ENCODE data around the gene WDR36. TPM values are rescaled to one million over a fixed set of nuclear protein-coding genes. Genes with fewer than 3 reads are reported as not detected.

Gene WDR36
- total and polyA plus RNA-seq, 5 donors, result 4.5 to 14.8 (median 13.5) TPM

DNA sequence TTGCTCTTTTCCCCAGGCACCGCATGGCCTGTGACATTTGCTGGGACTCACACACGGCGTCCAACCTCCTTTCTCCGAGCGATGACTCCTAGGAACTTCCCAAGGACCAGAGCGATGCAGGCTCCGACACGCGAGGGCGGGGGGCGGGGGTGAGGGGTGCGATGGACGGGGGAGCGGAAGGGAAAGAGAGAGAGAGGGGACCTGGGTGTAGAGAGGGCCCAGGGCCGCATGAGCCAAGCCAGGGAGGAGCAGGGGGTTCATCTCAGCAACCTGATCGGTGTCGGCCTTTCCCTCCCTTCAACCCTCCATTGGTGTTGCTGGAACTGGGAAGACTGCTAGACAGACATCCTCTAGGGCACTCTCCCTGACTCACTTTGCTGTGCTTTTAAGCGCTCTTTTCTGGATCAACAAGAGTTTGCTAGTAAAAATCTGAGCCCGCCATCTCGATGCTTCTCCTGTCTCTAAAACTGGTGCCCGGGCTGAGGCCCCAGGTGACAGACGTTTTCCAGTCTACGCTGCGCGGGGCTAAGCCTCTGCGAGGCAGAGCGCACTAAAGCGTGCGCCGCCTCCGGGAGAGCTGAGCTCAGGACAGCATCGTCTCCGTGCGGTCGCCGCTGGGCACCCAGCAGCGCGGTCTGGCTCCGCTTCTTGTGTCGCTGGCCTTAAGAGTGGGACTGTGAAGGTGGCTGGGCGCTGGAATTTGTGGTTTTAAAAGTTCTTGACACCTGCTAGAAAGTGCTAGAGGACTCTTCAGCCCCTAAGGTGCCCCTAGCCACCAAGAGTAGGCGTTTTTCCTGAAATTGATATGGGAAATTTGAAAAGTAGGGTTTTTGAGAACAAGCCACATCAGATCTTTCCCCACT is 21.6 kb upstream of the WDR36 start:
- DNase-seq, result peak; percentile 15 to 58 (median 40)
- Histone ChIP-seq H3K4me3 (ENCODE audit: low read length) (peak overlapping the region; percentile 8), H3K27ac (ENCODE audit: low read length) (no peak overlapping the region), H3K4me1 (ENCODE audit: control insufficient read depth, insufficient read depth, low read length) (no peaks in the 10 kb centered on the region), H3K9me3 (ENCODE audit: control insufficient read depth, low read length) (no peaks in the 10 kb centered on the region), H3K27me3 (ENCODE audit: control insufficient read depth, insufficient read depth) (no peaks in the 10 kb centered on the region)
- ATAC-seq, result peak; percentile 66 to 67
- intact Hi-C loops (cut with DNase I), result no loop called here
- WGBS, result 13% methylated on average over 42 of the region's 42 CpGs

DNA sequence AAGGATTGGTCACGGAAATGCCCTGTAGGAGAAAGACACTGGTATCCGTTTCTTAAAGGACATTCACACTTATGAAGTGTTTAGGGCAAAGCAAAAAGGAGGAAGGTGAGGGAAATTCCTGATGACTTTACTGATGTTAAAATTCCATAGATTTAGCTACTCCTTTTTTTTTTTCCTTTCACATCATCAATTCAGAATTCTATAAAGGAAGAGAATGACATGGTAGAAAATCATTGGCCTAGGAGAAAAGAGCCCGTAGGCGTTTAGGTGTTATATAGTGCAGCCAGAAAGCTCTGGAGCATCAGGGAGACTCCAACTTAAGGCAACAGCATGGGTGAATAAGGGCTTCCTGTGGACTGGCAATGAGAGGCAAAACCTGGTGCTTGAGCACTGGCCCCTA is 20.7 kb upstream of the WDR36 start, which contains the start of gene TSLP:
TSLP (plus strand) TSS at position 301 of the 400 bp plus-strand sequence. CDS start 178 bp downstream, outside the sequence.
- peak within 1 kb of the TSS; percentile 8 for H3K4me3 ChIP-seq (ENCODE audit: low read length)
- H3K27ac ChIP-seq (ENCODE audit: low read length), result no peak within 1 kb of the TSS
- 82% methylated on average over 4 of the region's 4 CpGs for WGBS
- no peaks in the 10 kb centered on the region for H3K4me1 ChIP-seq (ENCODE audit: control insufficient read depth, insufficient read depth, low read length)
- no peaks in the 10 kb centered on the region for H3K9me3 ChIP-seq (ENCODE audit: control insufficient read depth, low read length)
- ATAC-seq (no peak), DNase-seq (no peak)
- intact Hi-C loops (cut with DNase I), result no loop called here
- no peaks in the 10 kb centered on the region for H3K27me3 ChIP-seq (ENCODE audit: control insufficient read depth, insufficient read depth)

DNA sequence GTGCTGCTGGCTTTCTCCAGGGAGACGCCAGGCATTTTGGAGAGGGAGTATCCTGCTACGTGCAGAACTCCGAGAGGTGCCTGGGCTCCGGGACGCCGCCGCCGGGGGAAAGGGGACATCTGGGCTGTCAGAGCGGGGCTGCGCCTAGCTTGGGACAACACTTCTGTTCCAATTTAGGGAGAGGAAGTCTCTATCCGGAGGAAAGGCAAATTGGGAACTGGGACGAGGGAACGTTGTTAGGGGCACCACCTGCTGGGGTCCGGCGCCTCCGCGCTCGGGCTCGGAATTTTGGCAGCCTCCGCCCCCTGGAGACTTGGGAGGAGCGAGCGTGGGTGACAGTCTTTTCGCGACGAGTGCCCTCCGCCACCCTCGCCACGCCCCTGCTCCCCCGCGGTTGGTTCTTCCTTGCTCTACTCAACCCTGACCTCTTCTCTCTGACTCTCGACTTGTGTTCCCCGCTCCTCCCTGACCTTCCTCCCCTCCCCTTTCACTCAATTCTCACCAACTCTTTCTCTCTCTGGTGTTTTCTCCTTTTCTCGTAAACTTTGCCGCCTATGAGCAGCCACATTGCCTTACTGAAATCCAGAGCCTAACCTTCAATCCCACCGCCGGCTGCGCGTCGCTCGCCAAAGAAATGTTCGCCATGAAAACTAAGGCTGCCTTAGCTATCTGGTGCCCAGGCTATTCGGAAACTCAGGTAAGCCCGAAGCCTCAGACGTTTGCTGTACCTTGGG is 19.0 kb upstream of the WDR36 start:
- 1% methylated on average over 44 of the region's 44 CpGs for WGBS

DNA sequence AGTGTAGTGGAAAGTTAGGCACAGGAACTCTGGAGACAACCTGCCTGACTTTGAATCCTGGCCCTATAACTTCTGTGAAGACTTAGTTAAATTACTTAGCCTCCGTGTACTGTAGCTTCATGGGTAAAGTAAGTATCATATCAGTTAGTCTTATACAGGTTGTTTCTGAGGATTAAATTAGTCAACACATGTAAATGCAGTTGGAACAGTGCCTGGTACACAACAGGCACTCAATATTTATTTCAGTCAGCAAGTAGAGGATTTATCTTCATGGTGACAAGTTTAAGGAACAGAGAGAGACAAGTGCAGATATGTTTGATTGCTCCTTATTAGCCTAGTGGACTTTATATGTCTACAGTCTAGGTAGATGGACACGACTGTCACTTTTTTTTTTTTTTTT is 17.9 kb upstream of the WDR36 start:
- Histone ChIP-seq H3K27ac (ENCODE audit: low read length) (no peak overlapping the region), H3K9me3 (ENCODE audit: control insufficient read depth, low read length) (no peaks in the 10 kb centered on the region), H3K4me1 (ENCODE audit: control insufficient read depth, insufficient read depth, low read length) (no peaks in the 10 kb centered on the region), H3K27me3 (ENCODE audit: control insufficient read depth, insufficient read depth) (no peaks in the 10 kb centered on the region), H3K4me3 (ENCODE audit: low read length) (peak overlapping the region; percentile 54)
- intact Hi-C loops (cut with DNase I), result no loop called here
- no peak for ATAC-seq
- WGBS, result 67% methylated on average over 2 of the region's 2 CpGs
- no peak for DNase-seq

More for the DNA sequence above, 19.0 kb upstream of the WDR36 start:
- H3K4me1 ChIP-seq (ENCODE audit: control insufficient read depth, insufficient read depth, low read length), result no peaks in the 10 kb centered on the region
- H3K9me3 ChIP-seq (ENCODE audit: control insufficient read depth, low read length), result no peaks in the 10 kb centered on the region
- intact Hi-C loops (cut with DNase I), result no loop called here
- H3K27ac ChIP-seq (ENCODE audit: low read length), result no peak overlapping the region
- peak; percentile 94 to 95 for ATAC-seq
- peak; percentile 68 to 85 (median 84) for DNase-seq
- no peaks in the 10 kb centered on the region for H3K27me3 ChIP-seq (ENCODE audit: control insufficient read depth, insufficient read depth)
- H3K4me3 ChIP-seq (ENCODE audit: low read length), result peak overlapping the region; percentile 54

DNA sequence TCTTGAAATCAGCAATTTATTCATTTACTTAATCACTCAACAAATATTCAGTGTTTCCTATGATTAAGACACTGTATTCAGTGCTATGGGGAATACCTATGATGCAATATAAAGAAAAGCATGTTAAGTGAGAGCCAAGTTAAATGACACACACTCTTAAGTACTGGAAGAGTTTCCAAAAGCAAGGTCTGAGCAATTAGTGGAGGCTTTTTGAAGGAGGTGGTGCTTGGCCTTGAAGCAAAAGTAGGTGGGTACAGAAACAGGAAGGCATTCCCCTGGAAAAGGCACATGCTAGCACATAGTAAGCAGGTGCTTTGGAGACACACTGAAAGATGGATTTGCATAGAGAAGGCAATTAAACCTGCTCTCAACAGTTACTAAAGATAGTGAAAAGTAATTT is 16.6 kb upstream of the WDR36 start:
- intact Hi-C loops (cut with DNase I), result no loop called here
- no peaks in the 10 kb centered on the region for H3K4me1 ChIP-seq (ENCODE audit: control insufficient read depth, insufficient read depth, low read length)
- no peak for DNase-seq
- H3K27me3 ChIP-seq (ENCODE audit: control insufficient read depth, insufficient read depth), result no peaks in the 10 kb centered on the region
- peak; percentile 34 to 39 for ATAC-seq
- no peak overlapping the region for H3K27ac ChIP-seq (ENCODE audit: low read length)
- no peaks in the 10 kb centered on the region for H3K9me3 ChIP-seq (ENCODE audit: control insufficient read depth, low read length)
- no peak overlapping the region for H3K4me3 ChIP-seq (ENCODE audit: low read length)

DNA sequence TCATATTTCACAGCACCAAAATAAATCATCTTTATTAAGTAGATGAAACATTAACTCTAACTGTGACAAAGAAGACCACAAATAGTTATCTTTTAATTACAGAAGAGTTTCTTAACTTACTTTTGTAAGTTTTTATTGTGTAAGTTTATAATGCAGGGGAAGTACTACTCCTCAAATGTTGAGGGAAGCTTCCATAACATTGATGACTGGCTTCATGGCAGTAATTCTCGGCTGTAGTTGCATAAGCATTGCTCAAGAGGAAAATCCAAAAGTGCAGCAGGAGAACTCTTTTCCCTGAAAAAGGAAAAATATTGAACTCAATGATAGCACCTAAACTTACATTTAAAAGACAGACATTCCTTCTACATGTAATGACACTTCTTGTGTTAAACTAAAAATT is 16.1 kb upstream of the WDR36 start:
- no peak for ATAC-seq
- no peak overlapping the region for H3K27ac ChIP-seq (ENCODE audit: low read length)
- no peaks in the 10 kb centered on the region for H3K4me1 ChIP-seq (ENCODE audit: control insufficient read depth, insufficient read depth, low read length)
- 62% methylated on average over 1 of the region's 1 CpG for whole genome bisulfite sequencing
- no peak overlapping the region for H3K4me3 ChIP-seq (ENCODE audit: low read length)
- no peaks in the 10 kb centered on the region for H3K27me3 ChIP-seq (ENCODE audit: control insufficient read depth, insufficient read depth)
- DNase-seq, result no peak
- intact Hi-C loops (cut with DNase I), result no loop called here
- no peaks in the 10 kb centered on the region for H3K9me3 ChIP-seq (ENCODE audit: control insufficient read depth, low read length)

DNA sequence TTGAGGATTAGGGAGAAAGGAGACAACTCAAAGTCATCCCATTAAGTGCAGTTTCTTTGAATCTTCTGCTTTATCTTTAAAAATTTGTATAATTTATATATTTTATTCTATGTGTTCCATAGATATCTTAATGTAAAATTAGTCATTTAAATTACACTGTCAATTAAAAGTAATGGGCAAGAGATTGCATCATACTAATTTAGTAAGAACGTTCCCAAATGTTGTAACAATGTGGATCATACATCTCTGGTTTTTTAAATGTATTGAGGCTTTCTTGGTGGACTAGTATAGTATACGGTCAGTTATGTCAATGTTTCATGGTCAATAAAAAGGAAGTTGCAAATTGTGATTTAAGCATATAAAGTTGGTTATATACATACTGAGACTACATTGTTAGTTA is 14.5 kb upstream of the WDR36 start:
- ATAC-seq (no peak), DNase-seq (no peak)
- 79% methylated on average over 2 of the region's 2 CpGs for WGBS
- intact Hi-C loops (cut with DNase I), result no loop called here
- Histone ChIP-seq H3K9me3 (ENCODE audit: control insufficient read depth, low read length) (no peaks in the 10 kb centered on the region), H3K4me1 (ENCODE audit: control insufficient read depth, insufficient read depth, low read length) (no peaks in the 10 kb centered on the region), H3K27ac (ENCODE audit: low read length) (no peak overlapping the region), H3K27me3 (ENCODE audit: control insufficient read depth, insufficient read depth) (no peaks in the 10 kb centered on the region), H3K4me3 (ENCODE audit: low read length) (no peak overlapping the region)

DNA sequence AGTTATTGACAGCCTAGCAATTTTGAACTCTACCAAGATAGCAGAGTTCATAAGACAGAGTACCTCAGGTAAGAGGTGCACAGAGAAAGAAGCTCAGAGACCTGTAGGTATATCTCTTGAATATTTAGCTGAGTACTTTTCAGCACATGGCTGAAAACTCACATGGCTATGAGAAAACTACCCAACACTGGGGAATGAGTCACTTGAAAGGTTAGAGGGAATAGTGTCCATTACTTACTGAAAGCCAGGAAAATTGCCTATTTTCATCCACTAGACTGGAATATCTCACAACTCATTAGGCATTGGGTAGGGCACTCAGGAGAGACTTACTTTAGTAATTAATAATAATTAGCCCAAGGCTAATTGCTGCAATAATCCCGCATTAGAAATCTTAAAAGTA is 12.3 kb upstream of the WDR36 start:
- intact Hi-C loops (cut with DNase I), result no loop called here
- Histone ChIP-seq H3K9me3 (ENCODE audit: control insufficient read depth, low read length) (no peaks in the 10 kb centered on the region), H3K4me3 (ENCODE audit: low read length) (no peak overlapping the region), H3K27me3 (ENCODE audit: control insufficient read depth, insufficient read depth) (no peaks in the 10 kb centered on the region), H3K27ac (ENCODE audit: low read length) (no peak overlapping the region), H3K4me1 (ENCODE audit: control insufficient read depth, insufficient read depth, low read length) (no peaks in the 10 kb centered on the region)
- WGBS, result 89% methylated on average over 1 of the region's 1 CpG
- DNase-seq (no peak), ATAC-seq (no peak)

DNA sequence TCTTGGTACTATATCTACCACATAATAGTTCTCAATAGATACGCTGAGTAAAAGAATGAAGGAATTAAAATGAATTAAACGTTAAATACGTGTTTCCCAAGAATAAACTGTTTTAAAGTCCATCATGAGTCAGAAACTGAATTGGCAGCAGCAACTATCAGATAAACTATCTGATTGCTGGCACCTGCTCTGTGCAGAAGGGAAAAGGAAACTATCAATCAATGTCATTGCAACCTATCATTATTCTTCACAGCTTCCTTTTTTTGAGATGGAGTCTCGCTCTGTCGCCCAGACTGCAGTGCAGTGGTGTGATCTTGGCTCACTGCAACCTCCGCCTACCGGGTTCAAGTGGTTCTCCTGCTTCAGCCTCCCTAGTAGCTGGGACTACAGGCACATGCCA is 8.8 kb upstream of the WDR36 start:
- WGBS, result 65% methylated on average over 7 of the region's 7 CpGs
- ATAC-seq (no peak), DNase-seq (no peak)
- Histone ChIP-seq H3K4me1 (ENCODE audit: control insufficient read depth, insufficient read depth, low read length) (no peaks in the 10 kb centered on the region), H3K27me3 (ENCODE audit: control insufficient read depth, insufficient read depth) (no peaks in the 10 kb centered on the region), H3K9me3 (ENCODE audit: control insufficient read depth, low read length) (no peaks in the 10 kb centered on the region), H3K27ac (ENCODE audit: low read length) (no peak overlapping the region), H3K4me3 (ENCODE audit: low read length) (no peak overlapping the region)
- intact Hi-C loops (cut with DNase I), result no loop called here

DNA sequence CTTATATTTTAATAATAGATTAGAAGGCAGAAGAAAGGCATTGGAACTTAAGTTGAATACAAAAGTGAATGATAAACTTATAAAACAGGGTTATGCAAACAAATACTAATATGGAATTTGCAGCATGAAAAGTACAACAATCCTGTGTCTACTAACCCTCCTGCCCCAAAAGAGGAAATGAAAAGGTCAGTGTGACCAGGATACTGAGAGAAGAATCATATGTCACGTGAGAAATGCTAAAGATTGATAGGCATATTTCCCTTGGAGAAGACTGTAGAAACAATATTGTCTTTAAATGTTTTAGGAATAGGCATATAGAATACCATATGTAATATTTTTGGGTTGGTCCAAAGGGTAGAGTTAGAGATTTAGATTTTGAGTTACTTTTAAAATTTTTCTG is 3.8 kb downstream of the WDR36 start:
- no peak overlapping the region for H3K4me3 ChIP-seq (ENCODE audit: low read length)
- H3K4me1 ChIP-seq (ENCODE audit: control insufficient read depth, insufficient read depth, low read length), result no peaks in the 10 kb centered on the region
- intact Hi-C loops (cut with DNase I), result loop anchor here in 1 of 4 donors (10.0 kb wide), 1 partner anchor 341 kb away; no protein-coding TSS in a partner anchor
- no peaks in the 10 kb centered on the region for H3K9me3 ChIP-seq (ENCODE audit: control insufficient read depth, low read length)
- no peak for DNase-seq
- WGBS, result 81% methylated on average over 1 of the region's 1 CpG
- H3K27me3 ChIP-seq (ENCODE audit: control insufficient read depth, insufficient read depth), result no peaks in the 10 kb centered on the region
- no peak for ATAC-seq
- H3K27ac ChIP-seq (ENCODE audit: low read length), result no peak overlapping the region

DNA sequence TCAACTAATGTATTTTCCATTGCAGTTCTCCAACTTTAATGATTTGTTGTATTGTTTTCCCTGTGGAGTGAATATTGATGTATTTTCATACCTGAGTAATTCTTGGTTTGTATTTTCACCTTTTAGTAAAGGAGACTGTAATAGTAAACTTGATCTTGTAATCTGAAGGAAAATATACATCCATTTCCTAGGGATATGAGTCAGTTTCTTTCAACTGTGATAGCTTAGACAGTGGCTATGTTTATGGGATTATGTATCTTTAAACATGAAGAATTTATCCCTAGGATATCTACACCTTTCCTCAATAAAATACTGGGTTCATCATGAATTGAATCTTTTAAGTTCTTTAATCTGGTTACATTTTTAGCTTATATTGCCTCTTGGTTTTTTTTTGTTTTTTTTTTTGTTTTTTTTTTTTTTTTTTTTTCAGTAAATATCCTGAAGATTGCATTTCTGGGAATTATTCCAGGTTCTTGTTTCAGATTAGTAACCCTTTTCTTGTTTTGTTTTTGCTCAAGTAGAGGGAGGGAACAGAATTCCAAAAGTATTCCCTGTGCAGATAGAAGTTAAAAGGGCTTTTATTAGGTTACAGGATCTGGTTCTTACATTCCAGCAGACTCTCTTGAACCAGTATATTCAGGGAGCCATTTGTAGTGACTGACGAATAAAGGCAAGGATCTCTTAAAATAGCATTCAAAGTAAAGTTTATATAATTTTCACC is 7.1 kb downstream of the WDR36 start:
- 38% methylated on average over 1 of the region's 1 CpG for WGBS
- H3K27me3 ChIP-seq (ENCODE audit: control insufficient read depth, insufficient read depth), result no peaks in the 10 kb centered on the region
- DNase-seq, result no peak
- no peak overlapping the region for H3K4me3 ChIP-seq (ENCODE audit: low read length)
- H3K27ac ChIP-seq (ENCODE audit: low read length), result no peak overlapping the region
- H3K9me3 ChIP-seq (ENCODE audit: control insufficient read depth, low read length), result no peaks in the 10 kb centered on the region
- no peaks in the 10 kb centered on the region for H3K4me1 ChIP-seq (ENCODE audit: control insufficient read depth, insufficient read depth, low read length)
- ATAC-seq, result no peak
- intact Hi-C loops (cut with DNase I), result loop anchor here in 1 of 4 donors (10.0 kb wide), 1 partner anchor 344 kb away; no protein-coding TSS in a partner anchor

Data from right cardiac atrium (tissue), 5 donors.